Aorta (tissue), 5 donors: ENCODE measurements around the gene PLXDC2. TPM values are rescaled to one million over a fixed set of nuclear protein-coding genes. Genes with fewer than 3 reads are reported as not detected.

Source experiments
- ATAC-seq: fragments of 200-7000 bp; cut with Tn5 transposase; one replicate; pipeline ENCODE4 v1.9.1; 2022; ENCODE audit warnings: moderate library complexity; ENCODE audit not compliant: low FRiP score
- DNase-seq, 2 donors: peaks; one replicate each; pipeline ENCODE4 v3.0.0-alpha.2; 2020
- H3K27ac ChIP-seq, 2 donors: one replicate each; pipeline ENCODE4 v1.5.1; 2013; ENCODE audit warnings: low read length in 2 of 2, mild to moderate bottlenecking in 2 of 2, moderate library complexity in 2 of 2, control low read depth in 1 of 2, inconsistent platforms in 1 of 2, low read depth in 1 of 2
- H3K27me3 ChIP-seq, 2 donors: one replicate each; pipeline ENCODE4 v1.6.1; 2013; ENCODE audit warnings: control low read depth in 1 of 2, low read length in 1 of 2, mild to moderate bottlenecking in 1 of 2, moderate library complexity in 1 of 2; ENCODE audit not compliant: insufficient read depth in 2 of 2, control insufficient read depth in 1 of 2
- H3K36me3 ChIP-seq, 2 donors: one replicate each; pipeline ENCODE4 v1.6.1; 2013; ENCODE audit warnings: control low read depth in 1 of 2, low read length in 1 of 2, mild to moderate bottlenecking in 1 of 2; ENCODE audit not compliant: insufficient read depth in 2 of 2, control insufficient read depth in 1 of 2
- H3K4me1 ChIP-seq, 2 donors: one replicate each; pipeline ENCODE4 v1.6.1; 2013; ENCODE audit warnings: low read length in 2 of 2, control low read depth in 1 of 2, mild to moderate bottlenecking in 1 of 2, moderate library complexity in 1 of 2; ENCODE audit not compliant: insufficient read depth in 2 of 2, control insufficient read depth in 1 of 2
- H3K4me3 ChIP-seq, 2 donors: one replicate each; pipeline ENCODE4 v1.5.1; 2013; ENCODE audit warnings: low read length in 2 of 2, control low read depth in 1 of 2, mild to moderate bottlenecking in 1 of 2
- H3K9me3 ChIP-seq: one replicate; pipeline ENCODE4 v1.6.1; 2013; ENCODE audit warnings: mild to moderate bottlenecking, low read length; ENCODE audit not compliant: control insufficient read depth
- WGBS, 2 donors: extraction: QIAGEN DNeasy Blood & Tissue Kit; methylation state at CpG; one replicate each; pipeline ENCODE4 v1.1.7; 2013; 5-methylcytosine and 5-hydroxymethylcytosine counted together
- intact Hi-C, 2 donors: fragments of 100-400 bp; cut with DNase I; formaldehyde crosslinking; loops; one replicate each; pipeline versions ENCODE4 v1.14.2 to v1.15.0; 2022
- polyA plus RNA-seq, 2 donors: library from polyadenylated mRNA; stranded (reverse); fragments of 200-250 nt; gene quantifications; one replicate each; pipeline ENCODE4 v1.2.3, GENCODE V29; 2013
- total RNA-seq, 2 donors: library from RNA; stranded (reverse); fragmentation: NEBNext Ultra II Directional; extraction: Animal tissue kit (Norgen Biotek cat#: 25700); gene quantifications; one replicate each; pipeline ENCODE4 v1.2.1, GENCODE V29; 2021
- donor health status: healthy with polysubstance abuse.
- donor health status: Bipolar disorder and iron deficiency.
- donor health status: DM: no; HTN: no; CAD: no.
- donor health status: DM: no; HTN: no; CAD: no.
- donor health status: DM: yes; HTN: yes; CAD: no.

Gene PLXDC2
- total and polyA plus RNA-seq, 4 donors, result 14.7 to 155 (median 57.4) TPM

DNA sequence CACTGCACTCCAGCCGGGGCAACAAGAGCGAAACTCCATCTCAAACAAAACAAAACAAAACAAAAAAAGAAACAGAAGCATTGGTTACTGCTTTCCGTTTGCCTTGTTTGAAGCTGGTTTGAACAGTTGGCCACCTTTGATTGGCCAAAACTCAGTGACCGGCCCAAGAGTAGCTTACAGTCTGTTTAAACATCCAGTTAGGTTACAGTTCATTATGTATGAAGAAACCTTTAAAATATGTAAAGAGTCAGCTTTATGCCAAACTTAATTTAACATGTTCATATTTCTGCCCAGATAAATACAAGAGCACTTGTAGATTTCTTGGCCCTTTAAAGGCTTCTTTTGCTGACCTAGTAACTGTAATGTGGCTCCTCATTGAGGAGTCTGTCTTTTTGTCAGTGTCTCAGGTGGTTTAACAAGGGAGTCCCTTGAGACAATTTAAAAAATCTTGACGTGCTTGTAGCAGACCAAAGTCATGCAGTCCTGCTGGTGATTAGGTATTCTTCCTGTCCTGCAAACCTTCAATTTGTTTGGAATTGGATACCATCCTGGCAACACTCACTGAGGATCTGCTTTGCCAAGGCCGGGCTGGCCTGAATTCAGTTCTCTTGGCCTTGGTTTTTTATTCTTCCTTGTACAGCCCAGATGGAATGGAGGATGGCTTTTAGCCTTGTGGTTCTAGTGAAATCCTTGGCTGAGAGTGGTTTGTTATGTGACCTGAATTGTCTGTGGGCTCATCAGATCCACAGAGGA is 128.9 kb downstream of the PLXDC2 start:
- peaks cover 8 to 13% of the 10 kb centered on the region in 2 donors for H3K4me1 ChIP-seq
- H3K36me3 ChIP-seq, result no peaks in the 10 kb centered on the region
- DNase-seq, result no peak
- no peaks in the 10 kb centered on the region for H3K9me3 ChIP-seq
- no peaks in the 10 kb centered on the region for H3K27me3 ChIP-seq
- no peak overlapping the region for H3K4me3 ChIP-seq
- WGBS, 2 donors, result 6 to 12% methylated on average over 6 of the region's 6 CpGs
- intact Hi-C loops, result no loop called here
- peak overlapping the region; percentile 36 to 86 for H3K27ac ChIP-seq
- ATAC-seq, result peak; percentile 74

GRCh38 chr10:19946245-19946644 is 130.0 kb downstream of the PLXDC2 start:
- 83 to 85% methylated on average over 4 of the region's 4 CpGs for WGBS, 2 donors
- H3K27me3 ChIP-seq, result no peaks in the 10 kb centered on the region
- H3K36me3 ChIP-seq, result no peaks in the 10 kb centered on the region
- intact Hi-C loops, result loop anchor here in 1 of 2 donors (2.0 kb wide), 1 partner anchor 13 kb away; no protein-coding TSS in a partner anchor
- no peak for ATAC-seq
- no peak overlapping the region for H3K4me3 ChIP-seq
- no peaks in the 10 kb centered on the region for H3K9me3 ChIP-seq
- peak overlapping the region; percentile 31 to 76 for H3K27ac ChIP-seq
- DNase-seq, result no peak
- peaks cover 8 to 13% of the 10 kb centered on the region in 2 donors for H3K4me1 ChIP-seq

- intact Hi-C loops, result loop anchor here in 1 of 2 donors (2.0 kb wide), 1 partner anchor 14 kb away; no protein-coding TSS in a partner anchor
- WGBS, 2 donors, result 89 to 91% methylated on average over 8 of the region's 8 CpGs
Measured at GRCh38 chr10:19946791-19947190, 130.6 kb downstream of the PLXDC2 start.

DNA sequence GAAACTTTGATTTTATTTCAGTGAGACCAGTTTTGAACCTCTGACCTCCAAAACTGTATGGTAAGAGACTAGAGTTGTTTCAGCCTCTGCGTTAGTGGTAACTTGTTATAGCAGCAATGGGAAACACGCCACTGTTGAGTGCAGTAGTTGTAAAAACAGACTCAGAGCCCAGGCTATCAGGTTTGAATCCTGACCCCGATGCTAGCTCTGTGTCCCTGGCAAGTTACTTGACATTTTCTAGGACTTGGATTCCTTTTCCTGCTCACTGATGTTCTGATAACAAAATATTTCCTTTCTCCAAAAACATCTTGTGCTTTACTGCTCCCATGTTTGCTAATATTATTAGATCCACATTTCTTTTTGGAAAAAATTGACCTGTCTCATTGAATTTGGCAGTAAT is 131.0 kb downstream of the PLXDC2 start:
- intact Hi-C loops, result loop anchor here in 1 of 2 donors (2.0 kb wide), 1 partner anchor 14 kb away; no protein-coding TSS in a partner anchor
- DNase-seq, result no peak
- no peak for ATAC-seq
- Histone ChIP-seq H3K9me3 (no peaks in the 10 kb centered on the region), H3K4me3 (no peak overlapping the region), H3K27ac (no peak overlapping the region), H3K27me3 (no peaks in the 10 kb centered on the region), H3K4me1 (peaks cover 8 to 9% of the 10 kb centered on the region in 2 donors), H3K36me3 (no peaks in the 10 kb centered on the region)
- 6 to 13% methylated on average over 3 of the region's 3 CpGs for WGBS, 2 donors

More at GRCh38 chr10:19946791-19947190, 130.6 kb downstream of the PLXDC2 start:
- no peak overlapping the region for H3K4me3 ChIP-seq
- no peaks in the 10 kb centered on the region for H3K36me3 ChIP-seq
- DNase-seq, result no peak
- H3K27me3 ChIP-seq, result no peaks in the 10 kb centered on the region
- no peaks in the 10 kb centered on the region for H3K9me3 ChIP-seq
- peaks cover 8 to 9% of the 10 kb centered on the region in 2 donors for H3K4me1 ChIP-seq
- ATAC-seq, result no peak
- peak overlapping the region in 1 of 2 donors; percentile 31 for H3K27ac ChIP-seq

DNA sequence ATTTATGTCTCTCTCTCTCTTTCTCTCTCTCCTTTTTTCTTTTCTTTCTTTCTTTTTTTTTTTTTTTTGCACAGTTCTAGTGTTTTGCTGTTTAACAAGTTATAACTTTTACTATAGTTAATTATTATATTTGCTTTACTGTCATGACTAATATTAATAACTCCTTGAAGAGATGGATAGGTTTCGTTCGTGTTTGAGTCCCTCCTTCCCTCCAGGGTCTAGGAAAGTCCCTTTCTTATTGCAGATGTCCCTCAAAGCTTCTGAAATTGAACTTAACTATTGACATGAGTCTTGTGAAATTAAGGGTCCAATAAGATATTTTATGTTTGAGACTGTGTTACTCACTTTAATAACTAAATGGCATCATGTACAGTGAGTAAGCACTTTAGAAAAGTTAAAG is 131.4 kb downstream of the PLXDC2 start:
- intact Hi-C loops, result loop anchor here in 1 of 2 donors (2.0 kb wide), 1 partner anchor 15 kb away; no protein-coding TSS in a partner anchor
- Histone ChIP-seq H3K36me3 (no peaks in the 10 kb centered on the region), H3K9me3 (no peaks in the 10 kb centered on the region), H3K27ac (peak overlapping the region in 1 of 2 donors; percentile 57), H3K4me3 (no peak overlapping the region), H3K4me1 (peaks cover 8 to 9% of the 10 kb centered on the region in 2 donors), H3K27me3 (no peaks in the 10 kb centered on the region)
- no peak for DNase-seq
- no peak for ATAC-seq
- WGBS, 2 donors, result 26 to 46% methylated on average over 2 of the region's 2 CpGs

- DNase-seq (no peak), ATAC-seq (no peak)
- intact Hi-C loops, result no loop called here
- Histone ChIP-seq H3K36me3 (no peaks in the 10 kb centered on the region), H3K27ac (no peak overlapping the region), H3K4me3 (no peak overlapping the region), H3K27me3 (no peaks in the 10 kb centered on the region), H3K4me1 (peaks cover 3 to 4% of the 10 kb centered on the region in 2 donors), H3K9me3 (no peaks in the 10 kb centered on the region)
- WGBS, 2 donors, result 37 to 45% methylated on average over 7 of the region's 7 CpGs
Measured at GRCh38 chr10:19952224-19953010, 136.2 kb downstream of the PLXDC2 start.

DNA sequence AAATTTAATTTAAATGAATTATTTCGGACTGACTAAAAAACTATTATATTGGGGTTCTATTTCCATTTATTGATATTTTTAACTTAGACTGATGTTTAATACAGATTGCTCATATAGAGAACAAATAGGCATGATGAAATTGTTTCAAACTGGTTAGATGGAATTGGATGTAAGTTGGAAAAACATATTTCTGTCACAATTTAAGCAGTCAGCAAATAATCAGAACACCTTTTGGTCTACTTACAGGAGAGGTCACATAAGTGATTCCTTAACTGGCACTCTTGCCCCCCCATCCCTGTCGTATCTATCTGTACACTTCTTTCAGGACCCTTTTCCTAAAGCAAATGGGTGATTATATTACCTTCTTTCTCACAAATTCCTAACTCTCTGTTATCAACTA is 138.4 kb downstream of the PLXDC2 start:
- intact Hi-C loops, result no loop called here
- Histone ChIP-seq H3K4me1 (peaks cover 0 to 3% of the 10 kb centered on the region in 2 donors), H3K27me3 (no peaks in the 10 kb centered on the region), H3K9me3 (no peaks in the 10 kb centered on the region), H3K27ac (no peak overlapping the region), H3K4me3 (no peak overlapping the region), H3K36me3 (no peaks in the 10 kb centered on the region)
- DNase-seq, result no peak
- WGBS, 2 donors, result 93 to 96% methylated on average over 2 of the region's 2 CpGs
- ATAC-seq, result no peak

DNA sequence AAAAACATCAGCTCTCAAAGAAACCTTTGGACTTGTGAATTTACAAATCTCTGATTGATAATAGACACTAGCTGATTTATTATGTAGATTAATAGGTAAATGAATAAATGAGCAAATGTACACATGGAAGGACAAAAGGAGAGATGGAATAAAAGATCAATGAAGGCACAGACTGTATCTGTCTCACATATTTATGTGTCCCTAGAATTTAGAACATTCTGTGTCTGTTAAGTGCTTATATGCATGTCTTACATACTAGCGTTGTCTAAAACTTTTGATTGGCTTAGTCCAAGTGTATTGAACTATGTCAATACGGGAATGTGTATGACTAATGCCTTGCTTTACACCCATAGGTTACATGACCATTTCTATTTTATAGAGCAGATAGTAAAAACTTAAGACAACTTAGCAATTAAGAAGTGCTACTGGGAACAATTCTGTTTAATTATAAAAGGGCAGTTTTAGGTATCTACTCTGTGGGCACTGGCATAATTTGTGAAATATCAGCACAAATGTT is 140.3 kb downstream of the PLXDC2 start:
- DNase-seq (no peak), ATAC-seq (no peak)
- no peaks in the 10 kb centered on the region for H3K9me3 ChIP-seq
- no peaks in the 10 kb centered on the region for H3K36me3 ChIP-seq
- H3K4me1 ChIP-seq, result peaks cover 0 to 3% of the 10 kb centered on the region in 2 donors
- no peaks in the 10 kb centered on the region for H3K27me3 ChIP-seq
- WGBS, 2 donors, result 89 to 92% methylated on average over 2 of the region's 2 CpGs
- H3K4me3 ChIP-seq, result no peak overlapping the region
- intact Hi-C loops, result no loop called here
- H3K27ac ChIP-seq, result no peak overlapping the region
